Testis (tissue), 2 donors: ENCODE measurements around the gene TNNI2.

Source experiments
- POLR2A ChIP-seq: fragments of 450-650 bp; IDR thresholded peaks from one replicate; pipeline ENCODE4 v1.6.1; 2017; ENCODE audit warnings: antibody characterized with exemption, mild to moderate bottlenecking, moderate library complexity
- TF ChIP-seq, protein P1 (sequence below), 3 experiments: fragments of 450-650 bp in 2 of 3; fragments of 200-600 bp in 1 of 3; sonication (generic) in 1 of 3; IDR thresholded peaks; one replicate each; pipeline ENCODE4 v1.5.1; 2016 to 2019; ENCODE audit warnings: antibody characterized with exemption in 3 of 3, mild to moderate bottlenecking in 2 of 3, moderate library complexity in 1 of 3

DNA sequence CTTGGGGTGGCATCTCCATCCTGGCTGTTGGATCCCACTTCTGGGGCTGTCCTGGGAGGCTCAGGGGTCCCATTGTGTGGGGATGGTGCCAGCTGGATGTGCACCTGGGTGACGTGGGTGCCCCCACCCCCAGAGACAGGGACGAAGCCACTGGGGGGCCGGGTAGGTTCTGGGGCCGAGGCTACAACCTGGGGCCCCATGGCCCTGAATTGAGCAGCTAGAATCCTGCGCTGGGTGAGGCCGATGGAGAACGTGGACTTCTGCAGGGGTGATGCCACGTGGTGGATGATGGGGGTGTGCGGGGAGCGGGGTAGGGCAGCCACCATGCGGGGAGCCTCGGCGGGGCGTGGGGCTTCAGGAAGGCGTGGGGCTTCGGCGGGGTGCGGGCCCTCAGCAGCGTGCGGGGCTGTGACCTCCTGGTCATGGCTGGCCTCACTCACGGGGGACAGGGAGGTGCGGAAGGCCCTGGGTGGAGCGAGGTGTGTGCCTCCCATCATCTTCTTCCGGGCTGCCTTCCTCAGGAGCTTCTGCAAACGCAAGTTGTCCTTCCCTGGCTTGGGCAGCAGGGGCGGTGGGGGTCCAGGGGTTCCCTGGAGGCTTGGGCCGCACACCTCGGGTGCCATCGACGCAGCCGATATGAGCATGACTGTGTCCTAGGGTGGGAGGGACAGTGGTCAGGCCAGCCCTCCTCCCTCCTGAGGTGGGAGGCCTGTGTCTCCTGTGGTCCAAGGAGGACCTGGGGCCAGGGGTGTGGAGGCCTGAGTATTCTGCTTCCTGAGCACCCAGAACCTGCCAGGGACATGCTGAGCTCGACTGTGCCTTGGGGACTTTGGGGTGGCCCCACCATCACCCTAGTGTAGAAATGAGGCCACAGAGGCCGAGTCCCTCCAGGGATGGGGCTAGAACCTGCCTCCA is 51.4 kb downstream of the TNNI2 start:
- TF ChIP-seq, protein P1, sequence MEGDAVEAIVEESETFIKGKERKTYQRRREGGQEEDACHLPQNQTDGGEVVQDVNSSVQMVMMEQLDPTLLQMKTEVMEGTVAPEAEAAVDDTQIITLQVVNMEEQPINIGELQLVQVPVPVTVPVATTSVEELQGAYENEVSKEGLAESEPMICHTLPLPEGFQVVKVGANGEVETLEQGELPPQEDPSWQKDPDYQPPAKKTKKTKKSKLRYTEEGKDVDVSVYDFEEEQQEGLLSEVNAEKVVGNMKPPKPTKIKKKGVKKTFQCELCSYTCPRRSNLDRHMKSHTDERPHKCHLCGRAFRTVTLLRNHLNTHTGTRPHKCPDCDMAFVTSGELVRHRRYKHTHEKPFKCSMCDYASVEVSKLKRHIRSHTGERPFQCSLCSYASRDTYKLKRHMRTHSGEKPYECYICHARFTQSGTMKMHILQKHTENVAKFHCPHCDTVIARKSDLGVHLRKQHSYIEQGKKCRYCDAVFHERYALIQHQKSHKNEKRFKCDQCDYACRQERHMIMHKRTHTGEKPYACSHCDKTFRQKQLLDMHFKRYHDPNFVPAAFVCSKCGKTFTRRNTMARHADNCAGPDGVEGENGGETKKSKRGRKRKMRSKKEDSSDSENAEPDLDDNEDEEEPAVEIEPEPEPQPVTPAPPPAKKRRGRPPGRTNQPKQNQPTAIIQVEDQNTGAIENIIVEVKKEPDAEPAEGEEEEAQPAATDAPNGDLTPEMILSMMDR (IDR thresholded peaks at IDR 0.05), result no peak
- no peak for TF ChIP-seq POLR2A
